ENCODE data around the gene MRPL54.

DNA sequence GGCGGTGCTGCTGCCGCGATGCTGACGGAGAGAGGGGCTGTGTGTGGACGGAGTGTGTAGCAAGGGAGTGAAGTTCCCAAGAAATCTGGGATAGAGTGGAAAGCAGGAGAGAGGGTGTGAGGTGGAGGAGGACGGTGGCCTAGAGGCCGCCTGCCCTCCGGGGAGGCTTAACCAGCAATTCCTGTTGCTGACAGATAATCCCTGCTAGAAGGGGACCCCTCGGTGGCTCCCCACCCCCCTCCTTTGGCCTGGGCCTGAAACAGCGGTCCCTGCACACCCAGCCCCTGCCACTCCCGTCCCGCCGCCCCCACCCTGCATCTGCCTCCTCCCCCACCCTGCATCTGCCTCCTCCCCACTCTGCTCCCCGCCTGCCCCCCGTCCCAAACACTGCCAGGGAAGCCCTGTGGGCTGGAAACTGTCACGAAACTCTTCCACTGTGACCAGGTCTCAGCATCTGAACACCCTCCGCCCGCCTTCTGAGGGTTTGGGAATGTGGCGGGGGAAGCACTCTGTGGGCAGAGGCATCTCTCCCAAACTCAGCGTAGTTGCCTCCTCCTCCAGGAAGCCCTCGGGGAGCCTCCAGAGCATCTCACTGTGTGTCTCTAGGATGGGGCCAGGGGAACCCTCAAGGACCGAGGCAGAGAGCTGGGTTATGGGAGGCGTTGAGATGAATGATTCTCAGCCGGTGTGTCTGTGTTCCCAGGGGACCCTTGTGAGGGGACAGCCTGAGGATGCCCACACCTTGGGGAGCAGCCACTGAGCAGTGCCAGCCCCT is 40.8 kb downstream of the MRPL54 start:
- TF ChIP-seq RCOR1 (IDR thresholded peaks at IDR 0.05; ENCODE audit: low read depth, low read length): no peak
- TF ChIP-seq, protein P1, sequence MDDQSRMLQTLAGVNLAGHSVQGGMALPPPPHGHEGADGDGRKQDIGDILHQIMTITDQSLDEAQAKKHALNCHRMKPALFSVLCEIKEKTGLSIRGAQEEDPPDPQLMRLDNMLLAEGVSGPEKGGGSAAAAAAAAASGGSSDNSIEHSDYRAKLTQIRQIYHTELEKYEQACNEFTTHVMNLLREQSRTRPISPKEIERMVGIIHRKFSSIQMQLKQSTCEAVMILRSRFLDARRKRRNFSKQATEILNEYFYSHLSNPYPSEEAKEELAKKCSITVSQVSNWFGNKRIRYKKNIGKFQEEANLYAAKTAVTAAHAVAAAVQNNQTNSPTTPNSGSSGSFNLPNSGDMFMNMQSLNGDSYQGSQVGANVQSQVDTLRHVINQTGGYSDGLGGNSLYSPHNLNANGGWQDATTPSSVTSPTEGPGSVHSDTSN (IDR thresholded peaks at IDR 0.05): no peak
- no peak for TF ChIP-seq POLR2A (IDR thresholded peaks at IDR 0.05; ENCODE audit: low read length)
- TF ChIP-seq, protein P2, sequence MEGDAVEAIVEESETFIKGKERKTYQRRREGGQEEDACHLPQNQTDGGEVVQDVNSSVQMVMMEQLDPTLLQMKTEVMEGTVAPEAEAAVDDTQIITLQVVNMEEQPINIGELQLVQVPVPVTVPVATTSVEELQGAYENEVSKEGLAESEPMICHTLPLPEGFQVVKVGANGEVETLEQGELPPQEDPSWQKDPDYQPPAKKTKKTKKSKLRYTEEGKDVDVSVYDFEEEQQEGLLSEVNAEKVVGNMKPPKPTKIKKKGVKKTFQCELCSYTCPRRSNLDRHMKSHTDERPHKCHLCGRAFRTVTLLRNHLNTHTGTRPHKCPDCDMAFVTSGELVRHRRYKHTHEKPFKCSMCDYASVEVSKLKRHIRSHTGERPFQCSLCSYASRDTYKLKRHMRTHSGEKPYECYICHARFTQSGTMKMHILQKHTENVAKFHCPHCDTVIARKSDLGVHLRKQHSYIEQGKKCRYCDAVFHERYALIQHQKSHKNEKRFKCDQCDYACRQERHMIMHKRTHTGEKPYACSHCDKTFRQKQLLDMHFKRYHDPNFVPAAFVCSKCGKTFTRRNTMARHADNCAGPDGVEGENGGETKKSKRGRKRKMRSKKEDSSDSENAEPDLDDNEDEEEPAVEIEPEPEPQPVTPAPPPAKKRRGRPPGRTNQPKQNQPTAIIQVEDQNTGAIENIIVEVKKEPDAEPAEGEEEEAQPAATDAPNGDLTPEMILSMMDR (IDR thresholded peaks at IDR 0.05): no peak
- TF ChIP-seq FOSL2 (IDR thresholded peaks at IDR 0.05): no peak
- no peak for TF ChIP-seq FOSL2 (CRISPR knock-in tag; IDR thresholded peaks at IDR 0.05)
- no peak for TF ChIP-seq MAFK (IDR thresholded peaks at IDR 0.05; ENCODE audit: partially characterized antibody)

Measured in A549 (cell line).